GM20000 (cell line): ENCODE data around the gene SLC8A1.

ENCODE experiments used
- DNase-seq: peaks from one replicate; pipeline ENCODE4 v3.0.0; 2012; ENCODE audit warnings: low spot score
- TF ChIP-seq, protein P1 (sequence below): IDR thresholded peaks from 2 replicates; pipeline ENCODE4 v1.5.1; 2012; ENCODE audit warnings: mild to moderate bottlenecking, control low read depth; ENCODE audit errors: extremely low read depth, missing control alignments

Gene SLC8A1

GRCh38 chr2:40244675-40245074, 207.2 kb downstream of the SLC8A1 start:
- DNase-seq = peak; percentile 36
- TF ChIP-seq, protein P1, sequence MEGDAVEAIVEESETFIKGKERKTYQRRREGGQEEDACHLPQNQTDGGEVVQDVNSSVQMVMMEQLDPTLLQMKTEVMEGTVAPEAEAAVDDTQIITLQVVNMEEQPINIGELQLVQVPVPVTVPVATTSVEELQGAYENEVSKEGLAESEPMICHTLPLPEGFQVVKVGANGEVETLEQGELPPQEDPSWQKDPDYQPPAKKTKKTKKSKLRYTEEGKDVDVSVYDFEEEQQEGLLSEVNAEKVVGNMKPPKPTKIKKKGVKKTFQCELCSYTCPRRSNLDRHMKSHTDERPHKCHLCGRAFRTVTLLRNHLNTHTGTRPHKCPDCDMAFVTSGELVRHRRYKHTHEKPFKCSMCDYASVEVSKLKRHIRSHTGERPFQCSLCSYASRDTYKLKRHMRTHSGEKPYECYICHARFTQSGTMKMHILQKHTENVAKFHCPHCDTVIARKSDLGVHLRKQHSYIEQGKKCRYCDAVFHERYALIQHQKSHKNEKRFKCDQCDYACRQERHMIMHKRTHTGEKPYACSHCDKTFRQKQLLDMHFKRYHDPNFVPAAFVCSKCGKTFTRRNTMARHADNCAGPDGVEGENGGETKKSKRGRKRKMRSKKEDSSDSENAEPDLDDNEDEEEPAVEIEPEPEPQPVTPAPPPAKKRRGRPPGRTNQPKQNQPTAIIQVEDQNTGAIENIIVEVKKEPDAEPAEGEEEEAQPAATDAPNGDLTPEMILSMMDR = peak; percentile 21

- TF ChIP-seq, protein P1 = no peak
Measured at GRCh38 chr2:40244251-40244650, 207.6 kb downstream of the SLC8A1 start.

GRCh38 chr2:40243581-40244187, 208.2 kb downstream of the SLC8A1 start:
- no peak for DNase-seq
- TF ChIP-seq, protein P1 = no peak

More at GRCh38 chr2:40244251-40244650, 207.6 kb downstream of the SLC8A1 start:
- no peak for DNase-seq

- TF ChIP-seq, protein P1 = no peak
- DNase-seq = no peak
Measured at GRCh38 chr2:40242315-40242714, 209.6 kb downstream of the SLC8A1 start.

DNA sequence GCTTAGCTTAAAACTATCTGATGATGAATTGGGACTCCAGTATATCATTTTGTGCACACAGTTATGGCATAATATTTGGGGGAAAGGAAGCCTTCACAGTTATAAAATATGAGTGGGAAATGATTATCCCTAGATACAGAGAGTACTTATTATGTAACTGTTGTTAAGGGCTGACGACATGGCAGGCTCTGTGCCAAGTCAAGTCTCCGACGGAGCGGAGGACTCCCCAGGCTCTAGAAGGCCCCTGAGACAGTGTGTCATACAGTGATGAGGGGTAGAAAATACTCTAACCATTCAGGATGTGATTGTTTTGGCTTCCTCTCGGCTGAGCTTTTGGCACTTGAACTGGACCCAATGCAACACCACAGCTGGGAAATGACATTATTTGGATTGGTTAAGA, 211.8 kb downstream of the SLC8A1 start:
- DNase-seq = no peak
- TF ChIP-seq, protein P1 = no peak

GRCh38 chr2:40230707-40231432, 221.0 kb downstream of the SLC8A1 start:
- TF ChIP-seq, protein P1 = no peak
- no peak for DNase-seq

DNA sequence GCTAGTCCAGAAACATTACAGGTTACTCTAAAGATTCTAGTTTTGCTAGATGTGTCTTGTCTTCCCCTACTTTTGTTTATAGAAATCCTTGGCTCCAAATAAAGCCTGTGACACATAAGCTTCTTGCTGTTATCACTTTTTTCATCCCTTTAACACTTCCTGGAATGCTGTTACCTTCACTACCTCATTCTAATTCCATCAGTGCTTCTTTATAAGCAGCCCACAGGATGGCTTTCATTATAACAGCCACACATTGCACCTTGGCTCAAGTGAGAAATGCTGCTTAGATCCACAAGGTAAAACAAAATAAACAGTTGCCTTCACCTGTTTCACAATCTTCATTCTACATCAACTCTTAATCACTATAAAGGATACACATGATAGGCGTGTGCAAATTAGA, 221.7 kb downstream of the SLC8A1 start:
- no peak for DNase-seq
- TF ChIP-seq, protein P1 = no peak
